HG03039 (cell line): ENCODE results near the gene DAB2IP.
"Not testable (repeated sequence)": the region's sequence is repeated elsewhere in the genome, so short reads cannot be mapped to it uniquely, and the experiment has no call there.

ENCODE experiments used
- ATAC-seq: cut with Tn5 transposase; IDR thresholded peaks from one replicate; pipeline ENCODE4 v1.9.1; 2021; ENCODE audit warnings: mild to moderate bottlenecking, moderate library complexity; ENCODE audit not compliant: unreplicated experiment

Gene DAB2IP

GRCh38 chr9:121651295-121652020, at the start of gene DAB2IP:
Gene DAB2IP, plus strand, starts transcription at chr9:121651634. Its CDS starts 142 bp downstream, at chr9:121651776.
- ATAC-seq = no peak

- ATAC-seq = no peak
These were observed 48.4 kb upstream of the DAB2IP start for GRCh38 chr9:121603028-121603427.

GRCh38 chr9:121604242-121604641, 47.2 kb upstream of the DAB2IP start:
- ATAC-seq = no peak

- ATAC-seq = no peak
These were observed 46.8 kb upstream of the DAB2IP start for GRCh38 chr9:121604654-121605053.

GRCh38 chr9:121607434-121608167, 43.8 kb upstream of the DAB2IP start:
- ATAC-seq = no peak

- no peak for ATAC-seq
These were observed 43.1 kb upstream of the DAB2IP start for GRCh38 chr9:121608168-121608853.

GRCh38 chr9:121609822-121610637, 41.4 kb upstream of the DAB2IP start:
- no peak for ATAC-seq

- no peak for ATAC-seq
These were observed 40.8 kb upstream of the DAB2IP start for GRCh38 chr9:121610638-121610953.

- no peak for ATAC-seq
These were observed 38.9 kb upstream of the DAB2IP start for GRCh38 chr9:121612511-121612998.

GRCh38 chr9:121613009-121613752, 38.3 kb upstream of the DAB2IP start:
- ATAC-seq = no peak

- no peak for ATAC-seq
These were observed 35.2 kb upstream of the DAB2IP start for GRCh38 chr9:121616123-121616755.

GRCh38 chr9:121618504-121618903, 32.9 kb upstream of the DAB2IP start:
- ATAC-seq = no peak

GRCh38 chr9:121618910-121619309, 32.5 kb upstream of the DAB2IP start:
- ATAC-seq = not testable (repeated sequence)

- no peak for ATAC-seq
These were observed 31.7 kb upstream of the DAB2IP start for GRCh38 chr9:121619545-121620324.

- ATAC-seq = no peak
These were observed 31.1 kb upstream of the DAB2IP start for GRCh38 chr9:121620325-121620673.

- ATAC-seq = no peak
These were observed 30.5 kb upstream of the DAB2IP start for GRCh38 chr9:121620777-121621449.

GRCh38 chr9:121622387-121623203, 28.8 kb upstream of the DAB2IP start:
- no peak for ATAC-seq

GRCh38 chr9:121623430-121623829, 28.0 kb upstream of the DAB2IP start:
- ATAC-seq = not testable (repeated sequence)
